ENCODE data around the gene B4GAT1. TPM values are rescaled to one million over a fixed set of nuclear protein-coding genes. Genes with fewer than 3 reads are reported as not detected.

B4GAT1 gene
- total and polyA plus RNA-seq, 9 of the 15 experiments (the other 6 are each of a cell fraction or from before 2014, with no cell fraction given) = 0.86 to 9.5 (median 3.8) TPM

DNA sequence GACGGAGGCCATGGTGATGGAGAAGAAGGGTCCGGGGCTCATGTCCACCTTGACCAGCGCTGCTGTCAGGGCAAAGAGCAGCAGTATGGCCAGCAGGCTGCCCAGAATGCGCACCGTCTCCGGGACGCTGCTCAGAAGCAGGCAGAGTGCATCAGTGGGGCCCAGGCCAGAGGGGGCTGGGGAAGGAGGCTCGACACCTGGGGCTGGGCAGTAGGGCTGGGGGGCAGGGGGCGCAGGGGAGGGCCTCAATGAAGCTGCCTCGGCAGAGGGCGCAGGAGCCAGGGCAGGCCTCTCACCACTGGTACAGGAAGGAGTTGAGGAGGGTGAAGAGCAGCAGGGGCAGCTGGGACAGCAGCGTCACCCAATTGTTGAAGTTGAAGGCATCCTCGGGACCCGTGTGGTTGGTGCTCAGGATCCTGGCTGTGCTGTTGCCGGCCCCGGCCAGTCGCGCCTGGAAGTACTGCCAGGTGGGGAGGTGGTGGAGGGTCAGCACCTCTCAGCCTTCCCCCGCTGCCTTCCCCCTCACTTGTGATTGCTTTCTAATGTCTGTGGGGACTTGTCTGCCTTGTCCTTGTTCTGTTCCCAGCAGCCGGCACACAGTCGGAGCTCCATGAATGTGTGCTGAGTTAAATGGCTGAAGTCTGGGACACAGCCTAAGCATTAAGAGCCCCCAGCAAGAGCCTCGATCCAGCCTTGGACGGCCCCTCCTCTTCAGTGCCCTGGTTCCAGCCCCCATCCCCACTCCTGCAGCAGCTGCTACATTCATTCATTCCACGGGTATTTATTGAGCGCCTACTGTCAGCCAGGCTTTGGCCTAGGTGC is 21.9 kb upstream of the B4GAT1 start (continued):
- TF ChIP-seq C11orf30 (IDR thresholded peaks at IDR 0.05; ENCODE audit: low read depth) (no peak), MCM2 (IDR thresholded peaks at IDR 0.05; ENCODE audit: low read depth) (no peak), ZNF592 (IDR thresholded peaks at IDR 0.05) (no peak), POLR2AphosphoS5 (IDR thresholded peaks at IDR 0.05; ENCODE audit: control insufficient read depth, insufficient read depth, low read depth, low read length) (0 out of 2 replicates have a peak, but pooled peaks have one; percentile 9), POLR2A (conservative IDR thresholded peaks at IDR 0.05) (no peak), ZNF41 (CRISPR knock-in tag; conservative IDR thresholded peaks at IDR 0.05) (no peak), SP1 (CRISPR knock-in tag; IDR thresholded peaks at IDR 0.05) (0 out of 2 replicates have a peak, but pooled peaks have one; percentile 36), NEUROD1 (IDR thresholded peaks at IDR 0.05; ENCODE audit: borderline replicate concordance, low read depth, low read length, partially characterized antibody) (no peak), TFAM (CRISPR knock-in tag; conservative IDR thresholded peaks at IDR 0.05) (no peak), FOXJ2 (tag; IDR thresholded peaks at IDR 0.05) (no peak), FOXK2 (conservative IDR thresholded peaks at IDR 0.05 in 1 of 2, IDR thresholded peaks at IDR 0.05 in 1 of 2; ENCODE audit: low read depth in 2 of 2) (no peak), ZNF224 (CRISPR knock-in tag; IDR thresholded peaks at IDR 0.05) (no peak), ZNF589 (CRISPR knock-in tag; IDR thresholded peaks at IDR 0.05; ENCODE audit: low read depth) (no peak), HIVEP1 (CRISPR knock-in tag; IDR thresholded peaks at IDR 0.05) (no peak)
- TF ChIP-seq, protein P1, sequence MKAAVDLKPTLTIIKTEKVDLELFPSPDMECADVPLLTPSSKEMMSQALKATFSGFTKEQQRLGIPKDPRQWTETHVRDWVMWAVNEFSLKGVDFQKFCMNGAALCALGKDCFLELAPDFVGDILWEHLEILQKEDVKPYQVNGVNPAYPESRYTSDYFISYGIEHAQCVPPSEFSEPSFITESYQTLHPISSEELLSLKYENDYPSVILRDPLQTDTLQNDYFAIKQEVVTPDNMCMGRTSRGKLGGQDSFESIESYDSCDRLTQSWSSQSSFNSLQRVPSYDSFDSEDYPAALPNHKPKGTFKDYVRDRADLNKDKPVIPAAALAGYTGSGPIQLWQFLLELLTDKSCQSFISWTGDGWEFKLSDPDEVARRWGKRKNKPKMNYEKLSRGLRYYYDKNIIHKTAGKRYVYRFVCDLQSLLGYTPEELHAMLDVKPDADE (conservative IDR thresholded peaks at IDR 0.05; ENCODE audit: control insufficient read depth, low read depth, low read length) = no peak
- TF ChIP-seq, protein P2, sequence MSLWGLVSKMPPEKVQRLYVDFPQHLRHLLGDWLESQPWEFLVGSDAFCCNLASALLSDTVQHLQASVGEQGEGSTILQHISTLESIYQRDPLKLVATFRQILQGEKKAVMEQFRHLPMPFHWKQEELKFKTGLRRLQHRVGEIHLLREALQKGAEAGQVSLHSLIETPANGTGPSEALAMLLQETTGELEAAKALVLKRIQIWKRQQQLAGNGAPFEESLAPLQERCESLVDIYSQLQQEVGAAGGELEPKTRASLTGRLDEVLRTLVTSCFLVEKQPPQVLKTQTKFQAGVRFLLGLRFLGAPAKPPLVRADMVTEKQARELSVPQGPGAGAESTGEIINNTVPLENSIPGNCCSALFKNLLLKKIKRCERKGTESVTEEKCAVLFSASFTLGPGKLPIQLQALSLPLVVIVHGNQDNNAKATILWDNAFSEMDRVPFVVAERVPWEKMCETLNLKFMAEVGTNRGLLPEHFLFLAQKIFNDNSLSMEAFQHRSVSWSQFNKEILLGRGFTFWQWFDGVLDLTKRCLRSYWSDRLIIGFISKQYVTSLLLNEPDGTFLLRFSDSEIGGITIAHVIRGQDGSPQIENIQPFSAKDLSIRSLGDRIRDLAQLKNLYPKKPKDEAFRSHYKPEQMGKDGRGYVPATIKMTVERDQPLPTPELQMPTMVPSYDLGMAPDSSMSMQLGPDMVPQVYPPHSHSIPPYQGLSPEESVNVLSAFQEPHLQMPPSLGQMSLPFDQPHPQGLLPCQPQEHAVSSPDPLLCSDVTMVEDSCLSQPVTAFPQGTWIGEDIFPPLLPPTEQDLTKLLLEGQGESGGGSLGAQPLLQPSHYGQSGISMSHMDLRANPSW (CRISPR knock-in tag; IDR thresholded peaks at IDR 0.05) = no peak
- TF ChIP-seq, protein P3, sequence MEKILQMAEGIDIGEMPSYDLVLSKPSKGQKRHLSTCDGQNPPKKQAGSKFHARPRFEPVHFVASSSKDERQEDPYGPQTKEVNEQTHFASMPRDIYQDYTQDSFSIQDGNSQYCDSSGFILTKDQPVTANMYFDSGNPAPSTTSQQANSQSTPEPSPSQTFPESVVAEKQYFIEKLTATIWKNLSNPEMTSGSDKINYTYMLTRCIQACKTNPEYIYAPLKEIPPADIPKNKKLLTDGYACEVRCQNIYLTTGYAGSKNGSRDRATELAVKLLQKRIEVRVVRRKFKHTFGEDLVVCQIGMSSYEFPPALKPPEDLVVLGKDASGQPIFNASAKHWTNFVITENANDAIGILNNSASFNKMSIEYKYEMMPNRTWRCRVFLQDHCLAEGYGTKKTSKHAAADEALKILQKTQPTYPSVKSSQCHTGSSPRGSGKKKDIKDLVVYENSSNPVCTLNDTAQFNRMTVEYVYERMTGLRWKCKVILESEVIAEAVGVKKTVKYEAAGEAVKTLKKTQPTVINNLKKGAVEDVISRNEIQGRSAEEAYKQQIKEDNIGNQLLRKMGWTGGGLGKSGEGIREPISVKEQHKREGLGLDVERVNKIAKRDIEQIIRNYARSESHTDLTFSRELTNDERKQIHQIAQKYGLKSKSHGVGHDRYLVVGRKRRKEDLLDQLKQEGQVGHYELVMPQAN (IDR thresholded peaks at IDR 0.05; ENCODE audit: borderline replicate concordance) = no peak
